ENCODE data around the gene ABL2. TPM values are rescaled to one million over a fixed set of nuclear protein-coding genes. Genes with fewer than 3 reads are reported as not detected.
A peak's percentile ranks its signal among the peaks of the same experiment; 100 is the strongest.

Gene ABL2
- total RNA-seq, 1 experiment from 2014 or later = 18.3 TPM

DNA sequence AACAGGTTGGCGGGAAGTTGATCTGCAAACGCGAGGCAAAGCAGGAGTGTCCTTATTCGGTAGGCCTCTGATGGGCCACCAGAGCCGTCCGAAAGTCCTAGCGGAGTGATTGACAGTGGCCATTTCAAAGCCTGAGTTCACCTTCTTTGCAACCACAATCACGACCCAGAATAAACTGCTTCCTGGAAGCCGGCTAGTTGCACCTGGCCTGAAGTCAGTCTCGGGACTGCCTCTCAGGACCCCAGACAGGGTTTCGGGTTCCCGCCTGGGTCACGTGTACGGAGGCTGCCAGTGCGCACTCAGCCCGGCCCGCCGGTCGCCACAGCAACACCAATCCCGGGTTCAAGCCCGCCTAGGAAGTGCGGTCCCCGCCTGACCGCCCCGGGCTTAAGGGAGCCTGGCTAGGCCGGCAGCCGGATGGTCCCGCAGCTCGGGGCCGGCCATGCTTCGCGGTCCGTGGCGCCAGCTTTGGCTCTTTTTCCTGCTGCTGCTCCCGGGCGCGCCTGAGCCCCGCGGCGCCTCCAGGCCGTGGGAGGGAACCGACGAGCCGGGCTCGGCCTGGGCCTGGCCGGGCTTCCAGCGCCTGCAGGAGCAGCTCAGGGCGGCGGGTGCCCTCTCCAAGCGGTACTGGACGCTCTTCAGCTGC, 147.7 kb downstream of the ABL2 start, which contains the start of gene TOR3A (continued):
- TF ChIP-seq RELA (CRISPR knock-in tag; IDR thresholded peaks at IDR 0.05; ENCODE audit: borderline replicate concordance) = peak; percentile 26; the same call in 1 of the 2 replicates
- TF ChIP-seq, protein P1, sequence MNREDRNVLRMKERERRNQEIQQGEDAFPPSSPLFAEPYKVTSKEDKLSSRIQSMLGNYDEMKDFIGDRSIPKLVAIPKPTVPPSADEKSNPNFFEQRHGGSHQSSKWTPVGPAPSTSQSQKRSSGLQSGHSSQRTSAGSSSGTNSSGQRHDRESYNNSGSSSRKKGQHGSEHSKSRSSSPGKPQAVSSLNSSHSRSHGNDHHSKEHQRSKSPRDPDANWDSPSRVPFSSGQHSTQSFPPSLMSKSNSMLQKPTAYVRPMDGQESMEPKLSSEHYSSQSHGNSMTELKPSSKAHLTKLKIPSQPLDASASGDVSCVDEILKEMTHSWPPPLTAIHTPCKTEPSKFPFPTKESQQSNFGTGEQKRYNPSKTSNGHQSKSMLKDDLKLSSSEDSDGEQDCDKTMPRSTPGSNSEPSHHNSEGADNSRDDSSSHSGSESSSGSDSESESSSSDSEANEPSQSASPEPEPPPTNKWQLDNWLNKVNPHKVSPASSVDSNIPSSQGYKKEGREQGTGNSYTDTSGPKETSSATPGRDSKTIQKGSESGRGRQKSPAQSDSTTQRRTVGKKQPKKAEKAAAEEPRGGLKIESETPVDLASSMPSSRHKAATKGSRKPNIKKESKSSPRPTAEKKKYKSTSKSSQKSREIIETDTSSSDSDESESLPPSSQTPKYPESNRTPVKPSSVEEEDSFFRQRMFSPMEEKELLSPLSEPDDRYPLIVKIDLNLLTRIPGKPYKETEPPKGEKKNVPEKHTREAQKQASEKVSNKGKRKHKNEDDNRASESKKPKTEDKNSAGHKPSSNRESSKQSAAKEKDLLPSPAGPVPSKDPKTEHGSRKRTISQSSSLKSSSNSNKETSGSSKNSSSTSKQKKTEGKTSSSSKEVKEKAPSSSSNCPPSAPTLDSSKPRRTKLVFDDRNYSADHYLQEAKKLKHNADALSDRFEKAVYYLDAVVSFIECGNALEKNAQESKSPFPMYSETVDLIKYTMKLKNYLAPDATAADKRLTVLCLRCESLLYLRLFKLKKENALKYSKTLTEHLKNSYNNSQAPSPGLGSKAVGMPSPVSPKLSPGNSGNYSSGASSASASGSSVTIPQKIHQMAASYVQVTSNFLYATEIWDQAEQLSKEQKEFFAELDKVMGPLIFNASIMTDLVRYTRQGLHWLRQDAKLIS (CRISPR knock-in tag; IDR thresholded peaks at IDR 0.05; ENCODE audit: borderline replicate concordance) = no peak
- TF ChIP-seq NFE2L1 (CRISPR knock-in tag; IDR thresholded peaks at IDR 0.05) = peak; percentile 74; the same call in 1 of the 2 replicates
- no peak for TF ChIP-seq SOX15 (CRISPR knock-in tag; IDR thresholded peaks at IDR 0.05)
- TF ChIP-seq, protein P2, sequence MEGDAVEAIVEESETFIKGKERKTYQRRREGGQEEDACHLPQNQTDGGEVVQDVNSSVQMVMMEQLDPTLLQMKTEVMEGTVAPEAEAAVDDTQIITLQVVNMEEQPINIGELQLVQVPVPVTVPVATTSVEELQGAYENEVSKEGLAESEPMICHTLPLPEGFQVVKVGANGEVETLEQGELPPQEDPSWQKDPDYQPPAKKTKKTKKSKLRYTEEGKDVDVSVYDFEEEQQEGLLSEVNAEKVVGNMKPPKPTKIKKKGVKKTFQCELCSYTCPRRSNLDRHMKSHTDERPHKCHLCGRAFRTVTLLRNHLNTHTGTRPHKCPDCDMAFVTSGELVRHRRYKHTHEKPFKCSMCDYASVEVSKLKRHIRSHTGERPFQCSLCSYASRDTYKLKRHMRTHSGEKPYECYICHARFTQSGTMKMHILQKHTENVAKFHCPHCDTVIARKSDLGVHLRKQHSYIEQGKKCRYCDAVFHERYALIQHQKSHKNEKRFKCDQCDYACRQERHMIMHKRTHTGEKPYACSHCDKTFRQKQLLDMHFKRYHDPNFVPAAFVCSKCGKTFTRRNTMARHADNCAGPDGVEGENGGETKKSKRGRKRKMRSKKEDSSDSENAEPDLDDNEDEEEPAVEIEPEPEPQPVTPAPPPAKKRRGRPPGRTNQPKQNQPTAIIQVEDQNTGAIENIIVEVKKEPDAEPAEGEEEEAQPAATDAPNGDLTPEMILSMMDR (IDR thresholded peaks at IDR 0.05) = no peak
- no peak for TF ChIP-seq ZBTB21 (CRISPR knock-in tag; IDR thresholded peaks at IDR 0.05; ENCODE audit: borderline replicate concordance)
- no peak for TF ChIP-seq GRHL2 (CRISPR knock-in tag; IDR thresholded peaks at IDR 0.05; ENCODE audit: insufficient replicate concordance, severe bottlenecking)
- peak; percentile 65; the same call in 1 of the 2 replicates for TF ChIP-seq JUN (CRISPR knock-in tag; IDR thresholded peaks at IDR 0.05)
- TF ChIP-seq TEAD4 (CRISPR knock-in tag; IDR thresholded peaks at IDR 0.05) = no peak
- TF ChIP-seq IRF2 (CRISPR knock-in tag; IDR thresholded peaks at IDR 0.05; ENCODE audit: borderline replicate concordance, low read depth) = no peak
- TF ChIP-seq FOXK1 (CRISPR knock-in tag; IDR thresholded peaks at IDR 0.05) = peak; percentile 67
- TF ChIP-seq SMAD3 (CRISPR knock-in tag; IDR thresholded peaks at IDR 0.05; ENCODE audit: borderline replicate concordance) = no peak
- no peak for TF ChIP-seq FOXJ3 (CRISPR knock-in tag; IDR thresholded peaks at IDR 0.05; ENCODE audit: borderline replicate concordance)
- TF ChIP-seq ESRRA (CRISPR knock-in tag; IDR thresholded peaks at IDR 0.05; ENCODE audit: borderline replicate concordance) = no peak
- no peak for TF ChIP-seq ZNF263 (CRISPR knock-in tag; IDR thresholded peaks at IDR 0.05; ENCODE audit: low read depth)
- no peak for TF ChIP-seq ZNF416 (CRISPR knock-in tag; IDR thresholded peaks at IDR 0.05)
- TF ChIP-seq, protein P3, sequence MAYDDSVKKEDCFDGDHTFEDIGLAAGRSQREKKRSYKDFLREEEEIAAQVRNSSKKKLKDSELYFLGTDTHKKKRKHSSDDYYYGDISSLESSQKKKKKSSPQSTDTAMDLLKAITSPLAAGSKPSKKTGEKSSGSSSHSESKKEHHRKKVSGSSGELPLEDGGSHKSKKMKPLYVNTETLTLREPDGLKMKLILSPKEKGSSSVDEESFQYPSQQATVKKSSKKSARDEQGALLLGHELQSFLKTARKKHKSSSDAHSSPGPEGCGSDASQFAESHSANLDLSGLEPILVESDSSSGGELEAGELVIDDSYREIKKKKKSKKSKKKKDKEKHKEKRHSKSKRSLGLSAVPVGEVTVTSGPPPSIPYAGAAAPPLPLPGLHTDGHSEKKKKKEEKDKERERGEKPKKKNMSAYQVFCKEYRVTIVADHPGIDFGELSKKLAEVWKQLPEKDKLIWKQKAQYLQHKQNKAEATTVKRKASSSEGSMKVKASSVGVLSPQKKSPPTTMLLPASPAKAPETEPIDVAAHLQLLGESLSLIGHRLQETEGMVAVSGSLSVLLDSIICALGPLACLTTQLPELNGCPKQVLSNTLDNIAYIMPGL (CRISPR knock-in tag; IDR thresholded peaks at IDR 0.05) = peak; percentile 91
- TF ChIP-seq, protein P4, sequence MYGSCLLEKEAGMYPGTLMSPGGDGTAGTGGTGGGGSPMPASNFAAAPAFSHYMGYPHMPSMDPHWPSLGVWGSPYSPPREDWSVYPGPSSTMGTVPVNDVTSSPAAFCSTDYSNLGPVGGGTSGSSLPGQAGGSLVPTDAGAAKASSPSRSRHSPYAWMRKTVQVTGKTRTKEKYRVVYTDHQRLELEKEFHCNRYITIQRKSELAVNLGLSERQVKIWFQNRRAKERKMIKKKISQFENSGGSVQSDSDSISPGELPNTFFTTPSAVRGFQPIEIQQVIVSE (CRISPR knock-in tag; IDR thresholded peaks at IDR 0.05; ENCODE audit: borderline replicate concordance) = no peak
- TF ChIP-seq TCF7 (CRISPR knock-in tag; IDR thresholded peaks at IDR 0.05; ENCODE audit: low read depth) = no peak
- TF ChIP-seq, protein P5, sequence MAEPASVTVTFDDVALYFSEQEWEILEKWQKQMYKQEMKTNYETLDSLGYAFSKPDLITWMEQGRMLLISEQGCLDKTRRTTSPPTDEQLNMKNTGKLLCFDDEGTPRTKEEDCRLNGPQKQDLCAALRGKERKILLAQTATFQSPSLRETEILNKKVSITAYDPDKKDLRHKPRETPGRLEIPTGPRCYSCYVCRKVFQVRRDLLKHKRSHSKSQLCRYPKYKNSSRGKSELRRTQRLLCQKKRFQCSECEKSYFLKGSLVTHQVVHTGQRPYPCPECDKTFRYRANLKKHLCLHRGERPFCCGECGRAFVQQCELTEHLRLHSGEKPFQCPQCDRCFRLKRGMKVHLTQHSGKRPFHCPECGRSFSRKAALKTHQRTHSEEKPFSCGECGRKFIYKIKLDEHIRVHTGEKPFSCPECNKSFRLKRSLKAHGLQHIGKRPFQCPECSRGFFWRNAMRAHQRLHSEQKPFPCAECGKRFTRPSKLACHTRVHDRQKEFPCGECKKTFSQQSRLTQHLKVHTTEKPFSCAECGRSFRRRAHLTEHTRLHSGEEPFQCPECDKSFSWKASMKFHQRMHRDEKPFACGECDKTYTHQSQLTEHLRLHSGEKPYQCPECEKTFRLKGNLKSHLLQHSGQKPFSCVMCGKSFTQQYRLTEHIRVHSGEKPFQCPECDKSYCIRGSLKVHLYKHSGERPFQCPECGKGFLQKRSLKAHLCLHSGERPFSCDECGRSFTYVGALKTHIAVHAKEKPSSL (CRISPR knock-in tag; conservative IDR thresholded peaks at IDR 0.05) = no peak
- TF ChIP-seq, protein P6, sequence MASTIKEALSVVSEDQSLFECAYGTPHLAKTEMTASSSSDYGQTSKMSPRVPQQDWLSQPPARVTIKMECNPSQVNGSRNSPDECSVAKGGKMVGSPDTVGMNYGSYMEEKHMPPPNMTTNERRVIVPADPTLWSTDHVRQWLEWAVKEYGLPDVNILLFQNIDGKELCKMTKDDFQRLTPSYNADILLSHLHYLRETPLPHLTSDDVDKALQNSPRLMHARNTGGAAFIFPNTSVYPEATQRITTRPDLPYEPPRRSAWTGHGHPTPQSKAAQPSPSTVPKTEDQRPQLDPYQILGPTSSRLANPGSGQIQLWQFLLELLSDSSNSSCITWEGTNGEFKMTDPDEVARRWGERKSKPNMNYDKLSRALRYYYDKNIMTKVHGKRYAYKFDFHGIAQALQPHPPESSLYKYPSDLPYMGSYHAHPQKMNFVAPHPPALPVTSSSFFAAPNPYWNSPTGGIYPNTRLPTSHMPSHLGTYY (CRISPR knock-in tag; IDR thresholded peaks at IDR 0.05) = no peak
- TF ChIP-seq, protein P7, sequence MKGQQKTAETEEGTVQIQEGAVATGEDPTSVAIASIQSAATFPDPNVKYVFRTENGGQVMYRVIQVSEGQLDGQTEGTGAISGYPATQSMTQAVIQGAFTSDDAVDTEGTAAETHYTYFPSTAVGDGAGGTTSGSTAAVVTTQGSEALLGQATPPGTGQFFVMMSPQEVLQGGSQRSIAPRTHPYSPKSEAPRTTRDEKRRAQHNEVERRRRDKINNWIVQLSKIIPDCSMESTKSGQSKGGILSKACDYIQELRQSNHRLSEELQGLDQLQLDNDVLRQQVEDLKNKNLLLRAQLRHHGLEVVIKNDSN (CRISPR knock-in tag; IDR thresholded peaks at IDR 0.05) = peak; percentile 96
- TF ChIP-seq SMAD4 (CRISPR knock-in tag; IDR thresholded peaks at IDR 0.05) = no peak
- TF ChIP-seq MYBL2 (CRISPR knock-in tag; IDR thresholded peaks at IDR 0.05) = peak; percentile 84
- no peak; the same call in 1 of the 2 replicates for TF ChIP-seq TEAD1 (CRISPR knock-in tag; IDR thresholded peaks at IDR 0.05)
- peak; percentile 81 for TF ChIP-seq SP1 (CRISPR knock-in tag; conservative IDR thresholded peaks at IDR 0.05)
- 0 out of 2 replicates have a peak, but pooled peaks have one; percentile 40 for TF ChIP-seq TP53 (CRISPR knock-in tag; IDR thresholded peaks at IDR 0.05)

Measured in WTC11 (cell line).